GM23338 (cell line): Measurements from ENCODE around the gene TRIB2. TPM values are rescaled to one million over a fixed set of nuclear protein-coding genes. Genes with fewer than 3 reads are reported as not detected.

Source experiments
- ATAC-seq: fragments of 200-7000 bp; cut with Tn5 transposase; 3 replicates; pipeline ENCODE4 v1.9.1; 2020
- DNase-seq: peaks from one replicate; pipeline ENCODE4 v3.0.0-alpha.2; 2015; ENCODE audit warnings: low spot score
- H2AFZ ChIP-seq: fragments of 200-600 bp; sonication (generic); 2 replicates; pipeline ENCODE4 v1.8.0; 2016; ENCODE audit warnings: antibody characterized with exemption, mild to moderate bottlenecking, moderate library complexity
- H3F3A ChIP-seq: fragments of 200-600 bp; sonication (generic); replicated peaks from 2 replicates; pipeline ENCODE4 v1.8.0; 2017; ENCODE audit warnings: antibody characterized with exemption, mixed run types, low read depth
- H3K27ac ChIP-seq: fragments of 200-600 bp; sonication (generic); 2 replicates; pipeline ENCODE4 v1.6.1; 2016; ENCODE audit warnings: low read depth
- H3K27me3 ChIP-seq: fragments of 200-600 bp; sonication (generic); 2 replicates; pipeline ENCODE4 v1.8.0; 2016; ENCODE audit warnings: mild to moderate bottlenecking, mixed run types, moderate library complexity; ENCODE audit not compliant: insufficient read depth
- H3K36me3 ChIP-seq: fragments of 200-600 bp; sonication (generic); 2 replicates; pipeline ENCODE4 v1.8.0; 2016; ENCODE audit warnings: mild to moderate bottlenecking; ENCODE audit not compliant: insufficient read depth
- H3K4me1 ChIP-seq: fragments of 200-600 bp; sonication (generic); 2 replicates; pipeline ENCODE4 v1.8.0; 2016; ENCODE audit warnings: mild to moderate bottlenecking, moderate library complexity; ENCODE audit not compliant: insufficient read depth
- H3K4me2 ChIP-seq: fragments of 200-600 bp; sonication (generic); 2 replicates; pipeline ENCODE4 v1.7.1; 2017; ENCODE audit warnings: mixed run types
- H3K4me3 ChIP-seq: fragments of 200-600 bp; sonication (generic); 2 replicates; pipeline ENCODE4 v1.6.1; 2016; ENCODE audit warnings: mixed run types
- H3K79me2 ChIP-seq: fragments of 200-600 bp; sonication (generic); replicated peaks from 2 replicates; pipeline ENCODE4 v1.8.0; 2017; ENCODE audit warnings: mild to moderate bottlenecking; ENCODE audit not compliant: insufficient read depth
- H3K9me2 ChIP-seq: fragments of 200-600 bp; sonication (generic); 2 replicates; pipeline ENCODE4 v1.8.0; 2017; ENCODE audit not compliant: insufficient read depth
- H4K20me1 ChIP-seq: fragments of 200-600 bp; sonication (generic); replicated peaks from 2 replicates; pipeline ENCODE4 v1.8.0; 2017; ENCODE audit warnings: mild to moderate bottlenecking; ENCODE audit not compliant: insufficient read depth
- H3K27ac Mint-ChIP-seq: 2 replicates; pipeline ENCODE4 v1.8.0; 2020; ENCODE audit warnings: inconsistent platforms, mild to moderate bottlenecking, moderate library complexity, mixed read lengths
- H3K27me3 Mint-ChIP-seq: 3 replicates; pipeline ENCODE4 v1.8.0; 2022; ENCODE audit warnings: low read depth, mild to moderate bottlenecking, moderate library complexity, mixed read lengths, inconsistent platforms; ENCODE audit not compliant: insufficient read depth, poor library complexity
- H3K36me3 Mint-ChIP-seq: 3 replicates; pipeline ENCODE4 v1.8.0; 2021; ENCODE audit warnings: low read depth, mild to moderate bottlenecking, inconsistent platforms, moderate library complexity, mixed read lengths
- H3K4me1 Mint-ChIP-seq: 3 replicates; pipeline ENCODE4 v1.8.0; 2020; ENCODE audit warnings: mild to moderate bottlenecking, inconsistent platforms, mixed read lengths
- H3K4me3 Mint-ChIP-seq: 3 replicates; pipeline ENCODE4 v1.8.0; 2021; ENCODE audit warnings: moderate library complexity, mild to moderate bottlenecking, inconsistent platforms, mixed read lengths
- H3K9me3 Mint-ChIP-seq: 3 replicates; pipeline ENCODE4 v1.8.0; 2020; ENCODE audit warnings: moderate library complexity, mild to moderate bottlenecking, inconsistent platforms, mixed read lengths
- CREB1 ChIP-seq: fragments of 250-450 bp; sonication (Bioruptor Pico); IDR thresholded peaks from 2 replicates; pipeline ENCODE4 v1.5.0; 2020; ENCODE audit warnings: low read depth, mild to moderate bottlenecking, moderate library complexity
- EZH2 ChIP-seq: fragments of 200-600 bp; sonication (generic); IDR thresholded peaks from one replicate; pipeline ENCODE4 v1.8.0; 2017; ENCODE audit warnings: antibody characterized with exemption, mild to moderate bottlenecking, low read depth; ENCODE audit not compliant: unreplicated experiment
- EZH2phosphoT487 ChIP-seq: fragments of 200-600 bp; sonication (generic); IDR thresholded peaks from one replicate; pipeline ENCODE4 v1.8.1; 2018; ENCODE audit warnings: antibody characterized with exemption; ENCODE audit not compliant: unreplicated experiment
- NANOG ChIP-seq: IDR thresholded peaks from 2 replicates; pipeline ENCODE4 v1.6.1; 2016; ENCODE audit warnings: antibody characterized with exemption, borderline replicate concordance
- POLR2AphosphoS5 ChIP-seq: IDR thresholded peaks from 2 replicates; pipeline ENCODE4 v1.6.1; 2016; ENCODE audit warnings: antibody characterized with exemption, low read depth
- ZNF114 ChIP-seq: fragments of 250-450 bp; sonication (Bioruptor Pico); IDR thresholded peaks from 2 replicates; pipeline ENCODE4 v1.5.0; 2020; ENCODE audit warnings: mild to moderate bottlenecking, moderate library complexity
- polyA plus RNA-seq: library from polyadenylated mRNA; unstranded; fragments of >200 nt; fragmentation: Nextera tagmentation; extraction: Ambion mirVana; gene quantifications from 2 replicates; pipeline ENCODE4 v1.2.1, GENCODE V29; 2016
- total RNA-seq: library from RNA; depleted of rRNA; stranded (reverse); fragments of >200 nt; shearing (Covaris generic); gene quantifications from 2 replicates; pipeline ENCODE4 v1.2.3, GENCODE V29; 2014
- TF ChIP-seq, protein P1 (sequence below): fragments of 250-450 bp; sonication (Bioruptor Pico); IDR thresholded peaks from 2 replicates; pipeline ENCODE4 v1.5.0; 2020; ENCODE audit warnings: mild to moderate bottlenecking, moderate library complexity
- TF ChIP-seq, protein P2 (sequence below): IDR thresholded peaks from one replicate; pipeline ENCODE4 v1.6.1; 2018; ENCODE audit warnings: antibody characterized with exemption; ENCODE audit not compliant: unreplicated experiment
- TF ChIP-seq, protein P3 (sequence below): IDR thresholded peaks from 2 replicates; pipeline ENCODE4 v1.6.1; 2016; ENCODE audit warnings: antibody characterized with exemption
- TF ChIP-seq, protein P4 (sequence below), 2 experiments: fragments of 200-600 bp in 1 of 2; sonication (generic) in 1 of 2; conservative IDR thresholded peaks; 2 replicates each; pipeline versions ENCODE4 v1.5.1 to v1.6.1; 2016 to 2017; ENCODE audit warnings: antibody characterized with exemption in 2 of 2, low read depth in 2 of 2, mild to moderate bottlenecking in 2 of 2, moderate library complexity in 1 of 2

TRIB2 gene
- total and polyA plus RNA-seq, 2 experiments from 2014 or later = 40.3 to 109 TPM

DNA sequence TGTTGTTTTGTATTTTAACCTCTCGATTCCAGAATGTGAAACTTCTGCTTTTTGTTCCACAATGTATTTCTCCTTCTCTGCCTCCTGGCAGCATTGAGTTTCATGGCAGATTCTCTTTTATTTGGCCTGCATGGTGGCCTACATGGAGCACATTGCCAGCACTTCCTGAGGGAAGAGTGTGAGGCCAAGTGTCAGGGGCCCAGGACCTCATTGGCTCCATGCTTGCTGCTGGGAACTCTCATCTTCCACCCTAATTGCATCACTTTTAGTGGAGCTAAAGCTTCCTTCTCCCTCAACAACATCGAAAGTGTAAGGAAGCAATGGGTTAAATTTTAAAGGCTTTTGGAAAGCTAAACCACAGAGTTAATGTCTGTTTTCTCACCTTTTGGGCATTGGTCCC lies 9.5 kb downstream of the TRIB2 start:
- Mint-ChIP-seq H3K9me3 (no peaks in the 10 kb centered on the region), H3K4me3 (no peak overlapping the region), H3K36me3 (peaks cover 86% of the 10 kb centered on the region), H3K27ac (peak overlapping the region; percentile 73; the same call in 1 of the 2 replicates), H3K27me3 (peaks cover 5% of the 10 kb centered on the region), H3K4me1 (peaks cover 44% of the 10 kb centered on the region)
- Histone ChIP-seq H4K20me1 (peaks cover 35% of the 10 kb centered on the region), H2AFZ (no peak overlapping the region), H3K4me3 (no peak overlapping the region), H3K9me2 (no peaks in the 10 kb centered on the region), H3K4me1 (peaks cover 17% of the 10 kb centered on the region), H3K79me2 (peaks cover 96% of the 10 kb centered on the region), H3F3A (no peaks in the 10 kb centered on the region), H3K36me3 (peaks cover 38% of the 10 kb centered on the region), H3K27me3 (no peaks in the 10 kb centered on the region), H3K27ac (no peak overlapping the region), H3K4me2 (no peak overlapping the region)
- DNase-seq (no peak), ATAC-seq (no peak)
- TF ChIP-seq CREB1 (CRISPR knock-in tag) (no peak), EZH2 (no peak), ZNF114 (no peak), EZH2phosphoT487 (no peak), NANOG (no peak), POLR2AphosphoS5 (no peak)
- TF ChIP-seq, protein P1, sequence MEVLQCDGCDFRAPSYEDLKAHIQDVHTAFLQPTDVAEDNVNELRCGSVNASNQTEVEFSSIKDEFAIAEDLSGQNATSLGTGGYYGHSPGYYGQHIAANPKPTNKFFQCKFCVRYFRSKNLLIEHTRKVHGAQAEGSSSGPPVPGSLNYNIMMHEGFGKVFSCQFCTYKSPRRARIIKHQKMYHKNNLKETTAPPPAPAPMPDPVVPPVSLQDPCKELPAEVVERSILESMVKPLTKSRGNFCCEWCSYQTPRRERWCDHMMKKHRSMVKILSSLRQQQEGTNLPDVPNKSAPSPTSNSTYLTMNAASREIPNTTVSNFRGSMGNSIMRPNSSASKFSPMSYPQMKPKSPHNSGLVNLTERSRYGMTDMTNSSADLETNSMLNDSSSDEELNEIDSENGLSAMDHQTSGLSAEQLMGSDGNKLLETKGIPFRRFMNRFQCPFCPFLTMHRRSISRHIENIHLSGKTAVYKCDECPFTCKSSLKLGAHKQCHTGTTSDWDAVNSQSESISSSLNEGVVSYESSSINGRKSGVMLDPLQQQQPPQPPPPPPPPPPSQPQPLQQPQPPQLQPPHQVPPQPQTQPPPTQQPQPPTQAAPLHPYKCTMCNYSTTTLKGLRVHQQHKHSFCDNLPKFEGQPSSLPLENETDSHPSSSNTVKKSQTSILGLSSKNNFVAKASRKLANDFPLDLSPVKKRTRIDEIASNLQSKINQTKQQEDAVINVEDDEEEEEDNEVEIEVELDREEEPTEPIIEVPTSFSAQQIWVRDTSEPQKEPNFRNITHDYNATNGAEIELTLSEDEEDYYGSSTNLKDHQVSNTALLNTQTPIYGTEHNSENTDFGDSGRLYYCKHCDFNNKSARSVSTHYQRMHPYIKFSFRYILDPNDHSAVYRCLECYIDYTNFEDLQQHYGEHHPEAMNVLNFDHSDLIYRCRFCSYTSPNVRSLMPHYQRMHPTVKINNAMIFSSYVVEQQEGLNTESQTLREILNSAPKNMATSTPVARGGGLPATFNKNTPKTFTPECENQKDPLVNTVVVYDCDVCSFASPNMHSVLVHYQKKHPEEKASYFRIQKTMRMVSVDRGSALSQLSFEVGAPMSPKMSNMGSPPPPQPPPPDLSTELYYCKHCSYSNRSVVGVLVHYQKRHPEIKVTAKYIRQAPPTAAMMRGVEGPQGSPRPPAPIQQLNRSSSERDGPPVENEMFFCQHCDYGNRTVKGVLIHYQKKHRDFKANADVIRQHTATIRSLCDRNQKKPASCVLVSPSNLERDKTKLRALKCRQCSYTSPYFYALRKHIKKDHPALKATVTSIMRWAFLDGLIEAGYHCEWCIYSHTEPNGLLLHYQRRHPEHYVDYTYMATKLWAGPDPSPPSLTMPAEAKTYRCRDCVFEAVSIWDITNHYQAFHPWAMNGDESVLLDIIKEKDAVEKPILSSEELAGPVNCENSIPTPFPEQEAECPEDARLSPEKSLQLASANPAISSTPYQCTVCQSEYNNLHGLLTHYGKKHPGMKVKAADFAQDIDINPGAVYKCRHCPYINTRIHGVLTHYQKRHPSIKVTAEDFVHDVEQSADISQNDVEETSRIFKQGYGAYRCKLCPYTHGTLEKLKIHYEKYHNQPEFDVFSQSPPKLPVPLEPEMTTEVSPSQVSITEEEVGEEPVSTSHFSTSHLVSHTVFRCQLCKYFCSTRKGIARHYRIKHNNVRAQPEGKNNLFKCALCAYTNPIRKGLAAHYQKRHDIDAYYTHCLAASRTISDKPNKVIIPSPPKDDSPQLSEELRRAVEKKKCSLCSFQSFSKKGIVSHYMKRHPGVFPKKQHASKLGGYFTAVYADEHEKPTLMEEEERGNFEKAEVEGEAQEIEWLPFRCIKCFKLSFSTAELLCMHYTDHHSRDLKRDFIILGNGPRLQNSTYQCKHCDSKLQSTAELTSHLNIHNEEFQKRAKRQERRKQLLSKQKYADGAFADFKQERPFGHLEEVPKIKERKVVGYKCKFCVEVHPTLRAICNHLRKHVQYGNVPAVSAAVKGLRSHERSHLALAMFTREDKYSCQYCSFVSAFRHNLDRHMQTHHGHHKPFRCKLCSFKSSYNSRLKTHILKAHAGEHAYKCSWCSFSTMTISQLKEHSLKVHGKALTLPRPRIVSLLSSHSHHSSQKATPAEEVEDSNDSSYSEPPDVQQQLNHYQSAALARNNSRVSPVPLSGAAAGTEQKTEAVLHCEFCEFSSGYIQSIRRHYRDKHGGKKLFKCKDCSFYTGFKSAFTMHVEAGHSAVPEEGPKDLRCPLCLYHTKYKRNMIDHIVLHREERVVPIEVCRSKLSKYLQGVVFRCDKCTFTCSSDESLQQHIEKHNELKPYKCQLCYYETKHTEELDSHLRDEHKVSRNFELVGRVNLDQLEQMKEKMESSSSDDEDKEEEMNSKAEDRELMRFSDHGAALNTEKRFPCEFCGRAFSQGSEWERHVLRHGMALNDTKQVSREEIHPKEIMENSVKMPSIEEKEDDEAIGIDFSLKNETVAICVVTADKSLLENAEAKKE = no peak
- TF ChIP-seq, protein P2, sequence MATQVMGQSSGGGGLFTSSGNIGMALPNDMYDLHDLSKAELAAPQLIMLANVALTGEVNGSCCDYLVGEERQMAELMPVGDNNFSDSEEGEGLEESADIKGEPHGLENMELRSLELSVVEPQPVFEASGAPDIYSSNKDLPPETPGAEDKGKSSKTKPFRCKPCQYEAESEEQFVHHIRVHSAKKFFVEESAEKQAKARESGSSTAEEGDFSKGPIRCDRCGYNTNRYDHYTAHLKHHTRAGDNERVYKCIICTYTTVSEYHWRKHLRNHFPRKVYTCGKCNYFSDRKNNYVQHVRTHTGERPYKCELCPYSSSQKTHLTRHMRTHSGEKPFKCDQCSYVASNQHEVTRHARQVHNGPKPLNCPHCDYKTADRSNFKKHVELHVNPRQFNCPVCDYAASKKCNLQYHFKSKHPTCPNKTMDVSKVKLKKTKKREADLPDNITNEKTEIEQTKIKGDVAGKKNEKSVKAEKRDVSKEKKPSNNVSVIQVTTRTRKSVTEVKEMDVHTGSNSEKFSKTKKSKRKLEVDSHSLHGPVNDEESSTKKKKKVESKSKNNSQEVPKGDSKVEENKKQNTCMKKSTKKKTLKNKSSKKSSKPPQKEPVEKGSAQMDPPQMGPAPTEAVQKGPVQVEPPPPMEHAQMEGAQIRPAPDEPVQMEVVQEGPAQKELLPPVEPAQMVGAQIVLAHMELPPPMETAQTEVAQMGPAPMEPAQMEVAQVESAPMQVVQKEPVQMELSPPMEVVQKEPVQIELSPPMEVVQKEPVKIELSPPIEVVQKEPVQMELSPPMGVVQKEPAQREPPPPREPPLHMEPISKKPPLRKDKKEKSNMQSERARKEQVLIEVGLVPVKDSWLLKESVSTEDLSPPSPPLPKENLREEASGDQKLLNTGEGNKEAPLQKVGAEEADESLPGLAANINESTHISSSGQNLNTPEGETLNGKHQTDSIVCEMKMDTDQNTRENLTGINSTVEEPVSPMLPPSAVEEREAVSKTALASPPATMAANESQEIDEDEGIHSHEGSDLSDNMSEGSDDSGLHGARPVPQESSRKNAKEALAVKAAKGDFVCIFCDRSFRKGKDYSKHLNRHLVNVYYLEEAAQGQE = no peak
- TF ChIP-seq, protein P3, sequence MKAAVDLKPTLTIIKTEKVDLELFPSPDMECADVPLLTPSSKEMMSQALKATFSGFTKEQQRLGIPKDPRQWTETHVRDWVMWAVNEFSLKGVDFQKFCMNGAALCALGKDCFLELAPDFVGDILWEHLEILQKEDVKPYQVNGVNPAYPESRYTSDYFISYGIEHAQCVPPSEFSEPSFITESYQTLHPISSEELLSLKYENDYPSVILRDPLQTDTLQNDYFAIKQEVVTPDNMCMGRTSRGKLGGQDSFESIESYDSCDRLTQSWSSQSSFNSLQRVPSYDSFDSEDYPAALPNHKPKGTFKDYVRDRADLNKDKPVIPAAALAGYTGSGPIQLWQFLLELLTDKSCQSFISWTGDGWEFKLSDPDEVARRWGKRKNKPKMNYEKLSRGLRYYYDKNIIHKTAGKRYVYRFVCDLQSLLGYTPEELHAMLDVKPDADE = no peak
- TF ChIP-seq, protein P4, sequence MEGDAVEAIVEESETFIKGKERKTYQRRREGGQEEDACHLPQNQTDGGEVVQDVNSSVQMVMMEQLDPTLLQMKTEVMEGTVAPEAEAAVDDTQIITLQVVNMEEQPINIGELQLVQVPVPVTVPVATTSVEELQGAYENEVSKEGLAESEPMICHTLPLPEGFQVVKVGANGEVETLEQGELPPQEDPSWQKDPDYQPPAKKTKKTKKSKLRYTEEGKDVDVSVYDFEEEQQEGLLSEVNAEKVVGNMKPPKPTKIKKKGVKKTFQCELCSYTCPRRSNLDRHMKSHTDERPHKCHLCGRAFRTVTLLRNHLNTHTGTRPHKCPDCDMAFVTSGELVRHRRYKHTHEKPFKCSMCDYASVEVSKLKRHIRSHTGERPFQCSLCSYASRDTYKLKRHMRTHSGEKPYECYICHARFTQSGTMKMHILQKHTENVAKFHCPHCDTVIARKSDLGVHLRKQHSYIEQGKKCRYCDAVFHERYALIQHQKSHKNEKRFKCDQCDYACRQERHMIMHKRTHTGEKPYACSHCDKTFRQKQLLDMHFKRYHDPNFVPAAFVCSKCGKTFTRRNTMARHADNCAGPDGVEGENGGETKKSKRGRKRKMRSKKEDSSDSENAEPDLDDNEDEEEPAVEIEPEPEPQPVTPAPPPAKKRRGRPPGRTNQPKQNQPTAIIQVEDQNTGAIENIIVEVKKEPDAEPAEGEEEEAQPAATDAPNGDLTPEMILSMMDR (conservative IDR thresholded peaks at IDR 0.05; ENCODE audit: low read depth in 2 of 2) = no peak
